Umbilical cord (tissue), 2 donors: Measurements from ENCODE around the gene LPO. TPM values are rescaled to one million over a fixed set of nuclear protein-coding genes. Genes with fewer than 3 reads are reported as not detected.

Source experiments
- DNase-seq: peaks from one replicate; pipeline ENCODE4 v3.0.0-alpha.2; 2015; ENCODE audit warnings: low spot score
- total RNA-seq: library from RNA; depleted of rRNA; stranded (reverse); fragments of >200 nt; gene quantifications from one replicate; pipeline ENCODE4 v1.2.3, GENCODE V29; 2014; ENCODE audit warnings: low replicate concordance; ENCODE audit not compliant: insufficient read depth

The LPO gene
- total RNA-seq = 0.24 TPM

GRCh38 chr17:58238147-58238634 lies at the start of gene LPO:
LPO (plus strand) TSS chr17:58238584; CDS start chr17:58242980, 4,396 bp downstream.
- DNase-seq = peak; percentile 47

- peak; percentile 30 for DNase-seq
Measured at GRCh38 chr17:58189436-58190146, 48.8 kb upstream of the LPO start.

GRCh38 chr17:58191241-58191896 lies 47.0 kb upstream of the LPO start:
- DNase-seq = no peak

GRCh38 chr17:58192612-58193011 lies 45.8 kb upstream of the LPO start, which contains the start of gene EPX:
EPX (plus strand) TSS chr17:58192726; CDS start chr17:58192847, 121 bp downstream.
- no peak for DNase-seq

GRCh38 chr17:58193641-58194255 lies 44.6 kb upstream of the LPO start:
- DNase-seq = no peak

- DNase-seq = no peak
Measured at GRCh38 chr17:58195518-58196123, 42.8 kb upstream of the LPO start.

- no peak for DNase-seq
Measured at GRCh38 chr17:58196610-58197009, 41.8 kb upstream of the LPO start.

- DNase-seq = peak; percentile 18
Measured at GRCh38 chr17:58200024-58200633, 38.3 kb upstream of the LPO start.

- no peak for DNase-seq
Measured at GRCh38 chr17:58202859-58203258, 35.5 kb upstream of the LPO start.

GRCh38 chr17:58204796-58205195 lies 33.6 kb upstream of the LPO start:
- DNase-seq = no peak

GRCh38 chr17:58205936-58206335 lies 32.4 kb upstream of the LPO start:
- no peak for DNase-seq

GRCh38 chr17:58207451-58207850 lies 30.9 kb upstream of the LPO start:
- DNase-seq = no peak

GRCh38 chr17:58208344-58208743 lies 30.0 kb upstream of the LPO start:
- no peak for DNase-seq

GRCh38 chr17:58210922-58211321 lies 27.5 kb upstream of the LPO start:
- DNase-seq = no peak

GRCh38 chr17:58215685-58216084 lies 22.7 kb upstream of the LPO start:
- DNase-seq = no peak

- DNase-seq = no peak
Measured at GRCh38 chr17:58217766-58218165, 20.6 kb upstream of the LPO start.

GRCh38 chr17:58219007-58219788 lies 19.2 kb upstream of the LPO start, which contains the start of gene MKS1:
MKS1 (minus strand) TSS chr17:58219255; CDS start chr17:58219230, 25 bp downstream.
- peak; percentile 95 for DNase-seq

GRCh38 chr17:58219789-58220183 lies 18.6 kb upstream of the LPO start:
- DNase-seq = no peak

GRCh38 chr17:58224315-58224714 lies 14.1 kb upstream of the LPO start:
- DNase-seq = no peak

GRCh38 chr17:58227733-58228132 lies 10.7 kb upstream of the LPO start:
- no peak for DNase-seq

- DNase-seq = no peak
Measured at GRCh38 chr17:58228679-58229078, 9.7 kb upstream of the LPO start.
